ENCODE data around the gene NT5C1A.

The NT5C1A gene

DNA sequence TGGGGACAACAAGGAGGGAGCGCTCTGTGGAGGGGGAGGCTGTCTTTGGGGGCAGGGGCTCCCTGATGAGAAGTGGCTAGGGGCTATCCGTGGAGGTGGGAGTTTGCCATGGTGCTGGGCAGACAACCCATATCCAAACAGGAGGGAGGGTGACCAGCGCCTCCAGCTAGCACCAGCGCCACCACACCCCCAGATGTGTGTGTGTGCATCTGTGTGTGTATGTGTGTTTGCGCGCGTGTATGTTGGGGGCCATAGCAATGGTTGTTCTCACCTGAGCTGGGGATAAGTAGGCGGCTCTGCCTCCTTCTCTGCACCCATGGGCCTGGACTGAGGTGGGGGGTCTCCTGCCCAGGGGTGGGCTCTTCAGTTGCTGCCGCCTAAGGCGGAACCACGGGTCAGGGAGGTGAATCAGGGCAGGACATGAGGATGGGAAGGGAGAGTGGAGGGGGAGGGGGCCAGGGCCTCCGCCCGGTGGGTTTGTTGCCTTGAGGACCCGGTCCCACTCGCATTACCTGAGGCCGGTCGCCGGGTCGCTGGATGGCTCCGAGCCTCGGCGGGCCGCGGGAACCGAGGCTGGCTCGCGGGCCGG, 19.0 kb upstream of the NT5C1A start:
- ChIA-PET CTCF (interaction anchor here (0.9 to 1.3 kb wide), 2 partner anchors 18 to 33 kb away, joined by 3 to 7 read pairs; no protein-coding TSS in a partner anchor), POLR2A (interaction anchor here (0.8 to 1.0 kb wide), 2 partner anchors 11 to 48 kb away, joined by 4 to 7 read pairs; partner anchors contain the start of gene PPIE)
- TF ChIP-seq HDGF (IDR thresholded peaks at IDR 0.05; ENCODE audit: borderline replicate concordance) (no peak), LEF1 (IDR thresholded peaks at IDR 0.05; ENCODE audit: borderline replicate concordance) (no peak), BHLHE40 (IDR thresholded peaks at IDR 0.05; ENCODE audit: borderline replicate concordance) (no peak), ZNF384 (IDR thresholded peaks at IDR 0.05) (no peak), FOXK2 (IDR thresholded peaks at IDR 0.05) (no peak), L3MBTL2 (conservative IDR thresholded peaks at IDR 0.05) (no peak; the same call in 1 of the 2 replicates), ELF4 (IDR thresholded peaks at IDR 0.05) (no peak)
- TF ChIP-seq, protein P1, sequence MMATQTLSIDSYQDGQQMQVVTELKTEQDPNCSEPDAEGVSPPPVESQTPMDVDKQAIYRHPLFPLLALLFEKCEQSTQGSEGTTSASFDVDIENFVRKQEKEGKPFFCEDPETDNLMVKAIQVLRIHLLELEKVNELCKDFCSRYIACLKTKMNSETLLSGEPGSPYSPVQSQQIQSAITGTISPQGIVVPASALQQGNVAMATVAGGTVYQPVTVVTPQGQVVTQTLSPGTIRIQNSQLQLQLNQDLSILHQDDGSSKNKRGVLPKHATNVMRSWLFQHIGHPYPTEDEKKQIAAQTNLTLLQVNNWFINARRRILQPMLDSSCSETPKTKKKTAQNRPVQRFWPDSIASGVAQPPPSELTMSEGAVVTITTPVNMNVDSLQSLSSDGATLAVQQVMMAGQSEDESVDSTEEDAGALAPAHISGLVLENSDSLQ (IDR thresholded peaks at IDR 0.05), result no peak
- DNase-seq (ENCODE audit: extremely low spot score), result no peak

GRCh38 chr1:39690225-39690624, 18.3 kb upstream of the NT5C1A start:
- CTCF ChIA-PET, result interaction anchor here (0.5 to 2.7 kb wide), 3 partner anchors 17 to 32 kb away, joined by 3 to 12 read pairs (median 3); partner anchors contain the start of gene NT5C1A
- TF ChIP-seq BHLHE40 (IDR thresholded peaks at IDR 0.05; ENCODE audit: borderline replicate concordance) (no peak), CTBP1 (IDR thresholded peaks at IDR 0.05; ENCODE audit: borderline replicate concordance) (no peak), FOXA1 (IDR thresholded peaks at IDR 0.05) (no peak), FOXM1 (IDR thresholded peaks at IDR 0.05; ENCODE audit: borderline replicate concordance) (no peak), L3MBTL2 (conservative IDR thresholded peaks at IDR 0.05) (no peak), ARNT (IDR thresholded peaks at IDR 0.05) (no peak), LEF1 (IDR thresholded peaks at IDR 0.05; ENCODE audit: borderline replicate concordance) (no peak), FOXK2 (IDR thresholded peaks at IDR 0.05) (no peak), ZNF384 (IDR thresholded peaks at IDR 0.05) (no peak), NFRKB (IDR thresholded peaks at IDR 0.05) (no peak), ELF4 (IDR thresholded peaks at IDR 0.05) (no peak), SUZ12 (IDR thresholded peaks at IDR 0.05) (no peak), SP1 (IDR thresholded peaks at IDR 0.05) (no peak), HDGF (IDR thresholded peaks at IDR 0.05; ENCODE audit: borderline replicate concordance) (no peak)
- TF ChIP-seq, protein P1 (IDR thresholded peaks at IDR 0.05), result no peak
- DNase-seq (ENCODE audit: extremely low spot score), result no peak
- POLR2A ChIA-PET, result interaction anchor here (0.9 kb wide), 1 partner anchor 18 kb away, joined by 3 read pairs; no protein-coding TSS in a partner anchor

DNA sequence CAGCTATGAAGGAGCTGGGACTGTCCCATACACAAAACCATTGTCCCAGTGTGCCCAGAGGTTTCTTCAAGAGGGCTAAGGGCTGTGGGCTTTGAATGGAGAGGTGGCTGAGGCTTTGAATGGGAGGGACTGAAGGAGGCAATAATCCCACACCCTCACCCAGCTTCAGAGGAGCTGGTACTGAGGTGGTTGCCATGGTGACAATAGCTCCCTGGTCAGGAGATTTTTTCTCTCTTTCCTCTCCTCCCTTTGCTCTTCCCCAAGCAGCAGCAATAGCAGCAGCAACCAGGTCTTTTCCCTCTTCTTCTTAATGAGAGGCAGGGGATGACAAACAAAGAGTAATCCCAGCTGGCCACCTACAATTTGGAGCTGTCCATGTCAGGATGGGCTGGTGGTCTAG, 17.7 kb upstream of the NT5C1A start:
- ChIA-PET POLR2A (interaction anchor here (0.9 kb wide), 1 partner anchor 19 kb away, joined by 3 read pairs; no protein-coding TSS in a partner anchor), CTCF (interaction anchor here (0.5 to 2.7 kb wide), 3 partner anchors 17 to 31 kb away, joined by 3 to 12 read pairs (median 3); partner anchors contain the start of gene NT5C1A)
- TF ChIP-seq CTBP1 (IDR thresholded peaks at IDR 0.05; ENCODE audit: borderline replicate concordance) (no peak), FOXM1 (IDR thresholded peaks at IDR 0.05; ENCODE audit: borderline replicate concordance) (no peak), FOXK2 (IDR thresholded peaks at IDR 0.05) (no peak), ZNF384 (IDR thresholded peaks at IDR 0.05) (no peak), L3MBTL2 (conservative IDR thresholded peaks at IDR 0.05) (no peak), ELF4 (IDR thresholded peaks at IDR 0.05) (no peak)
- TF ChIP-seq, protein P1 (IDR thresholded peaks at IDR 0.05), result no peak
- DNase-seq (ENCODE audit: extremely low spot score), result no peak

- no peak for TF ChIP-seq L3MBTL2 (conservative IDR thresholded peaks at IDR 0.05)
- TF ChIP-seq SUZ12 (IDR thresholded peaks at IDR 0.05), result no peak
- no peak for TF ChIP-seq ZNF384 (IDR thresholded peaks at IDR 0.05)
- no peak for TF ChIP-seq TARDBP (IDR thresholded peaks at IDR 0.05)
- no peak for TF ChIP-seq HDGF (IDR thresholded peaks at IDR 0.05; ENCODE audit: borderline replicate concordance)
- no peak for TF ChIP-seq SP1 (IDR thresholded peaks at IDR 0.05)
- TF ChIP-seq FOXM1 (IDR thresholded peaks at IDR 0.05; ENCODE audit: borderline replicate concordance), result no peak
- TF ChIP-seq CTBP1 (IDR thresholded peaks at IDR 0.05; ENCODE audit: borderline replicate concordance), result no peak
- TF ChIP-seq ARNT (IDR thresholded peaks at IDR 0.05), result no peak
- TF ChIP-seq BHLHE40 (IDR thresholded peaks at IDR 0.05; ENCODE audit: borderline replicate concordance), result no peak
- TF ChIP-seq ELF4 (IDR thresholded peaks at IDR 0.05), result no peak
- TF ChIP-seq, protein P1 (IDR thresholded peaks at IDR 0.05), result no peak
- TF ChIP-seq FOXA1 (IDR thresholded peaks at IDR 0.05), result no peak
- no peak for TF ChIP-seq FOXK2 (IDR thresholded peaks at IDR 0.05)
- TF ChIP-seq NFRKB (IDR thresholded peaks at IDR 0.05), result no peak
- no peak for TF ChIP-seq LEF1 (IDR thresholded peaks at IDR 0.05; ENCODE audit: borderline replicate concordance)
- ChIA-PET POLR2A (interaction anchor here (0.9 kb wide), 1 partner anchor 19 kb away, joined by 3 read pairs; no protein-coding TSS in a partner anchor), CTCF (interaction anchor here (0.9 to 2.7 kb wide), 2 partner anchors 16 to 31 kb away, joined by 3 to 12 read pairs; partner anchors contain the start of gene NT5C1A)
- no peak for DNase-seq (ENCODE audit: extremely low spot score)
Observed at GRCh38 chr1:39689214-39689613, 17.3 kb upstream of the NT5C1A start.

DNA sequence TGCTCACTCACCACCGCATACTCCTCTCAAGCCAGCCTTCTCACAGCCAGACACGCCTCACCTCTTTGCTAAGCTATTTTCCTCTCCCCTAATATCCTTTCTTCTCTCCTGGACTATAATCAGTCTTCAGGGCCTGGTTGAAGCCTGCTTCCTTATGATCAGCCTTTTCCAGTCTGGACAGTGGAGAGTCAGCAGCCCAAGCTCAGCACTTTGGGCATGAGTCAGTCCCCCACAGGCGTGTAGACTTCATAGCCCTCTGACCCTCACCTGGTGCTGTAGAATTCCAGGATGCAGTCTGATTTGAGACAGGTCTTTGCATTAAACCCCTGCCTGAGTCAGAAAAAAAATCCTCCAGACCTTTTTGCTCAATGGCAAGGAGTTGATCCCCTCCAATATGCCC, 16.8 kb upstream of the NT5C1A start:
- ChIA-PET POLR2A (no interaction called here), CTCF (interaction anchor here (1.6 to 2.7 kb wide), 2 partner anchors 16 to 31 kb away, joined by 6 to 12 read pairs; partner anchors contain the start of gene NT5C1A)
- DNase-seq (ENCODE audit: extremely low spot score), result no peak
- TF ChIP-seq FOXM1 (IDR thresholded peaks at IDR 0.05; ENCODE audit: borderline replicate concordance) (no peak), BHLHE40 (IDR thresholded peaks at IDR 0.05; ENCODE audit: borderline replicate concordance) (no peak), SUZ12 (IDR thresholded peaks at IDR 0.05) (no peak), TARDBP (IDR thresholded peaks at IDR 0.05) (no peak), SP1 (IDR thresholded peaks at IDR 0.05) (no peak), FOXA1 (IDR thresholded peaks at IDR 0.05) (no peak), FOXK2 (IDR thresholded peaks at IDR 0.05) (no peak), CTBP1 (IDR thresholded peaks at IDR 0.05; ENCODE audit: borderline replicate concordance) (no peak), ZNF384 (IDR thresholded peaks at IDR 0.05) (no peak)
